Liver (tissue), 3 donors: Measurements from ENCODE around the gene HCN3.

Experiments
- EGR1 ChIP-seq, 2 donors: IDR thresholded peaks; 2 replicates each; pipeline ENCODE4 v1.6.1; 2016 to 2018; ENCODE audit warnings: antibody characterized with exemption in 2 of 2, low read depth in 2 of 2
- GABPA ChIP-seq, 2 donors: IDR thresholded peaks in 1 of 2; conservative IDR thresholded peaks in 1 of 2; 2 replicates each; pipeline ENCODE4 v1.6.1; 2016; ENCODE audit warnings: antibody characterized with exemption in 2 of 2, mild to moderate bottlenecking in 1 of 2, moderate library complexity in 1 of 2
- RAD21 ChIP-seq, 2 donors: IDR thresholded peaks; 2 replicates each; pipeline ENCODE4 v1.6.1; 2016; ENCODE audit warnings: antibody characterized with exemption in 2 of 2, mild to moderate bottlenecking in 2 of 2
- SP1 ChIP-seq: IDR thresholded peaks from 2 replicates; pipeline ENCODE4 v1.6.1; 2018; ENCODE audit warnings: antibody characterized with exemption, mild to moderate bottlenecking
- TF ChIP-seq, protein P1 (sequence below): fragments of 150-350 bp; IDR thresholded peaks from 2 replicates; pipeline ENCODE4 v1.5.1; 2017; ENCODE audit warnings: improper control_type of control experiment, low read depth, low read length; ENCODE audit not compliant: missing input control
- TF ChIP-seq, protein P2 (sequence below): IDR thresholded peaks from 2 replicates; pipeline ENCODE4 v1.6.1; 2016; ENCODE audit warnings: antibody characterized with exemption
- donor health status: healthy.
- donor health status: healthy.

DNA sequence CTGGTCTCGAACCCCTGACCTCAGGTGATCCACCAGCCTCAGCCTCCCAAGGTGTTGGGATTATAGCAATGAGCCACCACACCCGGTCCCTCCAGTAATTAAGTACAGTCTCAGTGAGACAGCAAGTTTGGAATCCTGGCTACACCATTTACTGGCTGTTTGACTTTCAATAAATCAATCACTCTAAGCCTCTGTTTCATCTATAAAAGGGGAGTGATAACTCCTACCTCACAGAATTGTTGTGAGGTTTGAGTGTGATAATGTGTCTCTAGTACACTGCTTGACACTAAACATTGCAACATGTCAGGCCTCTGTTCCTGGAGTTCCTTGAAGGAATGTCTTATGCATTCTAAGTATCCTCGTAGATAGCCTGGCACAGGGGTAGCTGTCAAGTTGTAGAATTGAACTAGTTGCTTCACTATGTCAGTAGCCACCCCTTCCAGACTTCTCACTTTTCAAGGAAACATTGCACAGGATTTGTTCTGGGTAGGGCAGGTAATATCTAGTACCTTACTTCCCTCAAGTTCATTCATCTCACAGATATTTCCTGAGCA, 34.4 kb upstream of the HCN3 start:
- TF ChIP-seq RAD21 (IDR thresholded peaks at IDR 0.05) (no peak), SP1 (no peak), GABPA (IDR thresholded peaks at IDR 0.05 in 1 of 2, conservative IDR thresholded peaks at IDR 0.05 in 1 of 2) (no peak), EGR1 (IDR thresholded peaks at IDR 0.05; ENCODE audit: low read depth in 2 of 2) (no peak)
- TF ChIP-seq, protein P1, sequence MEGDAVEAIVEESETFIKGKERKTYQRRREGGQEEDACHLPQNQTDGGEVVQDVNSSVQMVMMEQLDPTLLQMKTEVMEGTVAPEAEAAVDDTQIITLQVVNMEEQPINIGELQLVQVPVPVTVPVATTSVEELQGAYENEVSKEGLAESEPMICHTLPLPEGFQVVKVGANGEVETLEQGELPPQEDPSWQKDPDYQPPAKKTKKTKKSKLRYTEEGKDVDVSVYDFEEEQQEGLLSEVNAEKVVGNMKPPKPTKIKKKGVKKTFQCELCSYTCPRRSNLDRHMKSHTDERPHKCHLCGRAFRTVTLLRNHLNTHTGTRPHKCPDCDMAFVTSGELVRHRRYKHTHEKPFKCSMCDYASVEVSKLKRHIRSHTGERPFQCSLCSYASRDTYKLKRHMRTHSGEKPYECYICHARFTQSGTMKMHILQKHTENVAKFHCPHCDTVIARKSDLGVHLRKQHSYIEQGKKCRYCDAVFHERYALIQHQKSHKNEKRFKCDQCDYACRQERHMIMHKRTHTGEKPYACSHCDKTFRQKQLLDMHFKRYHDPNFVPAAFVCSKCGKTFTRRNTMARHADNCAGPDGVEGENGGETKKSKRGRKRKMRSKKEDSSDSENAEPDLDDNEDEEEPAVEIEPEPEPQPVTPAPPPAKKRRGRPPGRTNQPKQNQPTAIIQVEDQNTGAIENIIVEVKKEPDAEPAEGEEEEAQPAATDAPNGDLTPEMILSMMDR = no peak
- TF ChIP-seq, protein P2, sequence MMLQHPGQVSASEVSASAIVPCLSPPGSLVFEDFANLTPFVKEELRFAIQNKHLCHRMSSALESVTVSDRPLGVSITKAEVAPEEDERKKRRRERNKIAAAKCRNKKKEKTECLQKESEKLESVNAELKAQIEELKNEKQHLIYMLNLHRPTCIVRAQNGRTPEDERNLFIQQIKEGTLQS = no peak
